Stimulated activated memory B cell treated with anti-CD40 and anti-IgM and Interleukin-4, amounts not matched to agents 10 μg/mL and 1 μg/mL and 100 μg/mL, for 72 hours (primary cell): Measurements from ENCODE around the gene CDK17.
"Not testable (repeated sequence)": the region's sequence is repeated elsewhere in the genome, so short reads cannot be mapped to it uniquely, and the experiment has no call there.

Experiments
- ATAC-seq: fragments of 150-1000 bp; cut with Tn5 transposase; 2 replicates; pipeline ENCODE4 v1.10.0; 2021
- H3K27ac Mint-ChIP-seq: one replicate; pipeline ENCODE4 v1.8.0; 2022; ENCODE audit warnings: mild to moderate bottlenecking, mixed read lengths
- H3K27me3 Mint-ChIP-seq: one replicate; pipeline ENCODE4 v1.8.0; 2022; ENCODE audit warnings: mixed read lengths
- H3K36me3 Mint-ChIP-seq: one replicate; pipeline ENCODE4 v1.8.0; 2022; ENCODE audit warnings: mixed read lengths
- H3K4me1 Mint-ChIP-seq: one replicate; pipeline ENCODE4 v1.8.0; 2022; ENCODE audit warnings: mixed read lengths
- H3K4me3 Mint-ChIP-seq: one replicate; pipeline ENCODE4 v1.8.0; 2022; ENCODE audit warnings: mild to moderate bottlenecking, moderate library complexity, mixed read lengths
- H3K9me3 Mint-ChIP-seq: one replicate; pipeline ENCODE4 v1.8.0; 2022; ENCODE audit warnings: mixed read lengths

The CDK17 gene

GRCh38 chr12:96403870-96404269 is 3.6 kb upstream of the CDK17 start:
- Mint-ChIP-seq H3K36me3 (no peaks in the 10 kb centered on the region), H3K27me3 (no peaks in the 10 kb centered on the region), H3K4me1 (peaks cover 49% of the 10 kb centered on the region), H3K27ac (no peak overlapping the region), H3K4me3 (no peak overlapping the region), H3K9me3 (no peaks in the 10 kb centered on the region)
- ATAC-seq, result no peak

- not testable (repeated sequence) for H3K36me3 Mint-ChIP-seq, H3K27ac Mint-ChIP-seq, H3K27me3 Mint-ChIP-seq, H3K4me3 Mint-ChIP-seq, ATAC-seq, H3K9me3 Mint-ChIP-seq
- H3K4me1 Mint-ChIP-seq, result peaks cover 48% of the 10 kb centered on the region
Observed at GRCh38 chr12:96402522-96402921, 2.3 kb upstream of the CDK17 start.

DNA sequence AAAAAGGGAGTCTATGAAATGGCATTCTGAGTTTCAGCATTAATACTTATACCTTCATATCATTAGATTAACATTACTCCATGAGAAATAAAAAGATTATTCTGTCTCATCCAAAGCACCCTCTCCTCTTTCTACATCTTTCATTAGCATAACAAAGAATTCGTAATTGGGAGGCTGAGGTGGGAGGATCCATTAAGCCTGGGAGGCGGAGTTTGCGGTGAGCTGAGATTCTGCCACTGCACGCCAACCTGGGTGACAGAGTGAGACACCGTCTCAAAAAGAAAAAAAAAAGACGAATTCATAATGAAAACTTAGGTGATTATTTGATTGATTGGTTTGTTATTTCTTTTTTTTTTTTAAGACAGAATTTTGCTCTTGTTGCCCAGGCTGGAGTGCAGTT is 1.8 kb upstream of the CDK17 start:
- no peaks in the 10 kb centered on the region for H3K27me3 Mint-ChIP-seq
- H3K36me3 Mint-ChIP-seq, result no peaks in the 10 kb centered on the region
- ATAC-seq, result no peak
- H3K9me3 Mint-ChIP-seq, result no peaks in the 10 kb centered on the region
- peaks cover 44% of the 10 kb centered on the region for H3K4me1 Mint-ChIP-seq
- H3K27ac Mint-ChIP-seq, result peak overlapping the region; percentile 80
- no peak overlapping the region for H3K4me3 Mint-ChIP-seq

DNA sequence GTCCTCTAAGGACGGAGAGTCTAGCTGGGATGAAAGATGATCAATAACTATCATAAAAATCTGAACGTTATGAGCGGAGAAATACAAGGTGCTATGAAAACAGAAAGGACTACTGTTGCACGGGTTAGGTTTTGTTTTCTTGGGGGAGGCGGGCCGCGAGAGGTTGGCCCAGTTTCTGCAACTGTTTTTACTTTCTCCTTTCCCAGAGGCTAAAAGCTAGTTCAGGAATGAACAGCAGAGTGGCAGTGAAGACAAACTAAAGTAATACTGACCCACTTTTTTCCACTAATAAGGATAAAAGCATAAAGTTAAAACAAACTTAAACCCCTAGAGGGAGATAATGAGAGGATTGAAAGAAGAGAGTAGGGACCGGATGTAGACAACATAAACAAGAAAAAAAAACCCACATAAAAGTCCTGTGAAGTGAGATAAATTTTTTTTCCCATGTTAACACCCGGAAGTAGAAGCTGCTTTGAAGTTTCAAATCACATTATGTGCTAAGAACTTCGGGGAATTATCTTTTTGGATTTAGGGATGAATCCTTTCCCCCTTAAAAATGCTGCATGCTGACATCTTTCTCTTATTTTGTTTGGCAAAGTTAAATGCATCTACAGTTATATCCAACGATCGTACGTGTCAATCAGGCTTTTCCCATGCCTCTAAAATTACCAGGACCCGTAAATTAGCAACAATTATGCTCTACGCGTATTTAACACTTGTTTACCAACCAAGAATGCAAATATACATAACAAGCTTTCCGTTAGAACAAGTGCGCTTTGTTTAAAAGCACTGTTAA is 1.0 kb upstream of the CDK17 start:
- peak overlapping the region; percentile 80 for H3K27ac Mint-ChIP-seq
- H3K9me3 Mint-ChIP-seq, result no peaks in the 10 kb centered on the region
- H3K4me1 Mint-ChIP-seq, result peaks cover 45% of the 10 kb centered on the region
- no peaks in the 10 kb centered on the region for H3K27me3 Mint-ChIP-seq
- peak; percentile 22 for ATAC-seq
- H3K4me3 Mint-ChIP-seq, result peak overlapping the region; percentile 93
- no peaks in the 10 kb centered on the region for H3K36me3 Mint-ChIP-seq

DNA sequence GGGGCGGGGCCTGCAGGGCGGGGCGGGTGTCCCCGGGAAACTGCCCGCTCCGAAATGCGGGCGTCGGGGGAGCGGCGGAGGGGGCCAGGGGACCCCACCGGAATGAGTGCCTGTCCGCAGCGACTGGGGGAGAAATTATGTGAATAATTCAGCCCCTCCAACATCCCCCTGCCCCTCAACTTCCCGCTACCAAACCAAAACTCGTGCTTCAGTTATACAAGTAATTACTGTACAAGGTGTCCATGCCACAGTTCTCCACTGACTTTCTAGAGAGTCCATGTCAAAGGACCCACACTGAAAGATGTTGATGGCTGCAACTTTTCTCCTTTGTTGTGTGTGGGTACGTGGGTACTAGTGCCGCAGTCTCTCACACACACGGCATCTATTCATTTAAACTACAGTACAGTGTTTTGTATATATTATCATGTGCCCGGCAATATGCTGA is 414 bp upstream of the CDK17 start:
- H3K9me3 Mint-ChIP-seq, result no peaks in the 10 kb centered on the region
- no peaks in the 10 kb centered on the region for H3K36me3 Mint-ChIP-seq
- no peaks in the 10 kb centered on the region for H3K27me3 Mint-ChIP-seq
- H3K27ac Mint-ChIP-seq, result peak overlapping the region; percentile 80
- H3K4me3 Mint-ChIP-seq, result peak overlapping the region; percentile 93
- peak; percentile 17 for ATAC-seq
- peaks cover 51% of the 10 kb centered on the region for H3K4me1 Mint-ChIP-seq

DNA sequence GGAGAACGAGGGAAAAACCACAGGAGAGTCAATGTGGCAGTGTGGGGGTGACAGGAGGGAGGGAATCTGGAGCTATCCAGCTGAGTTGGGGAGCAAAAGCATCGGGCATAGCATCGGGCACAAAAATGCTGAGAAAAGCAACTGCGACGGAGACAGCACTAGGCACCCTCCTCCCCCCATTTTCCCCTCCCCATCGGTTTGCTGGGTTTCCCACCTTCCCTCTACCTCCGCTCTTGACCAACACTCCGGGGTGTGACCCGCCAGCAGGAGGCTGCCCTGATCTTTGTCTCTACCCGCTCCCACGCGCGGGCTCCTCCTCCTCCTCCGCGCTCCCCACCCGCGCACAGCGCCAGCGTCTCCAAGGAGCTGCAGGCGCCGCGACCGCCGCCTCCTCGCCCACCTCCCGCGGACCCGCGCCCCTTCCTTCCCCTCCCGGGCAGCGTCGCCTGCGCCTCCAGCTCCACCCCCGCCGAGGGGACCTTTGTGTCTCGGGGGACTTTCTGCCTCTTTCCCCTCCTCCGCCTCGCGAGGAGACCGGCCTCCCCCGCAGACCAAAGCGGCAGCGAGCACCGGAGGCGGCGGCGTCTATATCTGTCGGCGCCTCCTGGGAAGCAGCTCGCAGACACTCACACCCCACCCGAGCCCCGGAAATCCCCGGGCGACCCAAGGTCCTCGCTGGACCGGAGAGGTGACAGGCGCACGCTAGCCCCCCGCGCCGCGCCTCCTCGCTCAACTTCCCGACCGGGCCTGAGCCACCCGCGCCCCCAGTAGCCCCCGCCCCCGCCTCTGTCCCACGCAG is 920 bp downstream of the CDK17 start:
- H3K27ac Mint-ChIP-seq, result peak overlapping the region; percentile 80
- no peaks in the 10 kb centered on the region for H3K36me3 Mint-ChIP-seq
- H3K4me1 Mint-ChIP-seq, result peaks cover 50% of the 10 kb centered on the region
- no peaks in the 10 kb centered on the region for H3K9me3 Mint-ChIP-seq
- ATAC-seq, result peak; percentile 72
- H3K27me3 Mint-ChIP-seq, result no peaks in the 10 kb centered on the region
- H3K4me3 Mint-ChIP-seq, result peak overlapping the region; percentile 93

GRCh38 chr12:96398424-96399119 is 1.7 kb downstream of the CDK17 start:
- peak overlapping the region; percentile 93 for H3K4me3 Mint-ChIP-seq

GRCh38 chr12:96397756-96398423 is 2.3 kb downstream of the CDK17 start:
- ATAC-seq, result no peak
- Mint-ChIP-seq H3K4me3 (peak overlapping the region; percentile 93), H3K36me3 (no peaks in the 10 kb centered on the region), H3K27ac (peak overlapping the region; percentile 80), H3K27me3 (no peaks in the 10 kb centered on the region), H3K4me1 (peaks cover 43% of the 10 kb centered on the region), H3K9me3 (no peaks in the 10 kb centered on the region)

More at GRCh38 chr12:96398424-96399119, 1.7 kb downstream of the CDK17 start:
- H3K27ac Mint-ChIP-seq, result peak overlapping the region; percentile 80
- H3K36me3 Mint-ChIP-seq, result no peaks in the 10 kb centered on the region
- peaks cover 42% of the 10 kb centered on the region for H3K4me1 Mint-ChIP-seq
- no peak for ATAC-seq
- no peaks in the 10 kb centered on the region for H3K9me3 Mint-ChIP-seq
- no peaks in the 10 kb centered on the region for H3K27me3 Mint-ChIP-seq

- no peak for ATAC-seq
- Mint-ChIP-seq H3K36me3 (no peaks in the 10 kb centered on the region), H3K9me3 (no peaks in the 10 kb centered on the region), H3K27me3 (no peaks in the 10 kb centered on the region), H3K4me3 (no peak overlapping the region), H3K27ac (no peak overlapping the region), H3K4me1 (peaks cover 52% of the 10 kb centered on the region)
Observed at GRCh38 chr12:96396914-96397313, 3.3 kb downstream of the CDK17 start.

DNA sequence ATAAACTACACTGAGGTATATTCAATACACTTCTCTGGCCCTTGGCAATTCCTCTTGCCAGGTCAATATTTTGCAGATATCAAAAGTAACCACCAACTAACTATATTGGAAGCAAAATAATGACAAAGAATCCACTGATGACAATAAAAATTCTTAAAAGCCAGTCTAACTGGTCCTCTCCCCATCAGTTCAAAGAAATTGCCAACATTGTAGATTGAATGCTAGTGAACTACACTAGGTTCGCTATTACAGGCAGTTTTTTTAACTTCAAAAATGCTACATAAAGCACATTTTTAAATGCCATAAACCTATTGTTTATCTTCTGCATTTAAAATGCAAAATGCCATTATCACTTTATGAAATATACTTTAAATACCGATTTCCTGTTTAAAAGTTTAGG is 4.0 kb downstream of the CDK17 start:
- Mint-ChIP-seq H3K36me3 (no peaks in the 10 kb centered on the region), H3K4me1 (peaks cover 52% of the 10 kb centered on the region), H3K27me3 (no peaks in the 10 kb centered on the region), H3K4me3 (no peak overlapping the region), H3K27ac (no peak overlapping the region), H3K9me3 (no peaks in the 10 kb centered on the region)
- ATAC-seq, result no peak

DNA sequence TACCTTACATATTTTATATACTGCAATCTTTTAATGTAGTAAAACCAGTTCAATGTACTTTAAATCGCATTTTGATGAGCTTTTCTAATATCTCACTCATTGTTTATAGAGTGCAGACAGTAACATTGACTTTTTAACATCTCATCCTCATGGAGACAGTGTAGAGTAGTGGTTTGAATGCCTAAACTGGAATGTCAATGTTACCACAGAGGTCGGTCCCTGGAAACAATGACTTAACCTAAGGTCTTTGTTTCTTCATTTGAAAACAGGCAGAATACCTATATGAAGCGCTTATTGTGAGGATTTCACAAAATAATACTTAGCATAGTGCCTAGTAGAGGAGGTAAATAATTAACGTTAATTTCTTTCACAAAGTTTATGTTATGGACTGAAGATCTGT is 5.0 kb downstream of the CDK17 start:
- no peak overlapping the region for H3K4me3 Mint-ChIP-seq
- peaks cover 47% of the 10 kb centered on the region for H3K4me1 Mint-ChIP-seq
- no peaks in the 10 kb centered on the region for H3K9me3 Mint-ChIP-seq
- no peaks in the 10 kb centered on the region for H3K36me3 Mint-ChIP-seq
- H3K27ac Mint-ChIP-seq, result no peak overlapping the region
- H3K27me3 Mint-ChIP-seq, result no peaks in the 10 kb centered on the region
- no peak for ATAC-seq

DNA sequence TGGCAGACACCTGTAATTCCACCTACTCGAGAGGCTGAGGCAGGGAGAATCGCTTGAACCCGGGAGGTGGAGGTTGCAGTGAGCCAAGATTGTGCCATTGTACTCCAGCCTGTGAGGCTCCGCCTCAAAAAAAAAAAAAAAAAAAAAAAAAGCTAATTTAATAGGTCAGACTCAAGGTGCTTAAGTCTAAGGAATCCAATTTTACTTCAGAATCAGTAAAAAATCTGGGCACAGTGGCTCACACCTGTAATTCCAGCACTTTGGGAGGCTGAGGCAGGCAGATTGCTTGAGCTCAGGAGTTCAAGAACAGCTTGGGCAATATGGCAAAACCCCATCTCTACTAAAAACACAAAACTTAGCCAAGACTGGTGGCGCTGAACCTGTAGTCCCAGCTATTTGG is 7.0 kb downstream of the CDK17 start:
- H3K36me3 Mint-ChIP-seq, H3K9me3 Mint-ChIP-seq, H3K27me3 Mint-ChIP-seq, H3K4me3 Mint-ChIP-seq, H3K27ac Mint-ChIP-seq, ATAC-seq: not testable (repeated sequence)
- peaks cover 52% of the 10 kb centered on the region for H3K4me1 Mint-ChIP-seq

GRCh38 chr12:96392397-96392796 is 7.8 kb downstream of the CDK17 start:
- H3K9me3 Mint-ChIP-seq, result no peaks in the 10 kb centered on the region
- peaks cover 52% of the 10 kb centered on the region for H3K4me1 Mint-ChIP-seq
- no peak overlapping the region for H3K27ac Mint-ChIP-seq
- H3K36me3 Mint-ChIP-seq, result peaks cover 10% of the 10 kb centered on the region
- ATAC-seq, result no peak
- H3K4me3 Mint-ChIP-seq, result no peak overlapping the region
- no peaks in the 10 kb centered on the region for H3K27me3 Mint-ChIP-seq

DNA sequence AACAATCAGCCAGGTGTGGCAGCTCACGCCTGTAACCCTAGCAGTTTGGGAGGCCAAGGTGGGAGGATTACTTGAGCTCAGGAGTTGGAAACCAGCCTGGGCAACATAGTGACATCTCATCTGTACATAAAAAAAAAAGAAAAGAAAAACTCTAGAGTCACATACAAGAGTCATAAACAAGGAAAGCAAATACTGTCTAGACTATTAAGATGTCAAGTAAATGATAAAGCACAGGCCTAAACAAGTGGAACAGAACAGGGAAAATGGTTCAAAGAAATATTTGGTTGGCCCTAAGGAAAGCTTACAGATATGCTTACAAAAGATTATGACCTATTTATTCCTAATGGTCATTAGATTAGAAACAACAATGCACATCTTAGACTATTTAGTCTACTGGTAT is 12.3 kb downstream of the CDK17 start:
- no peak for ATAC-seq
- H3K4me1 Mint-ChIP-seq, result peaks cover 70% of the 10 kb centered on the region
- peaks cover 23% of the 10 kb centered on the region for H3K36me3 Mint-ChIP-seq
- no peaks in the 10 kb centered on the region for H3K9me3 Mint-ChIP-seq
- no peak overlapping the region for H3K27ac Mint-ChIP-seq
- no peaks in the 10 kb centered on the region for H3K27me3 Mint-ChIP-seq
- H3K4me3 Mint-ChIP-seq, result no peak overlapping the region

- Mint-ChIP-seq H3K27me3 (no peaks in the 10 kb centered on the region), H3K4me1 (peaks cover 69% of the 10 kb centered on the region), H3K27ac (peak overlapping the region; percentile 17), H3K36me3 (peaks cover 32% of the 10 kb centered on the region), H3K9me3 (no peaks in the 10 kb centered on the region), H3K4me3 (no peak overlapping the region)
- no peak for ATAC-seq
Observed at GRCh38 chr12:96386794-96387193, 13.4 kb downstream of the CDK17 start.
